GM19099 (cell line): ENCODE data around the gene CHM.

Experiments used
- POLR2A ChIP-seq: IDR thresholded peaks from 3 replicates; pipeline ENCODE4 v1.6.1; 2011; ENCODE audit warnings: low read depth; ENCODE audit not compliant: insufficient read length; ENCODE audit errors: extremely low read depth

CHM gene

DNA sequence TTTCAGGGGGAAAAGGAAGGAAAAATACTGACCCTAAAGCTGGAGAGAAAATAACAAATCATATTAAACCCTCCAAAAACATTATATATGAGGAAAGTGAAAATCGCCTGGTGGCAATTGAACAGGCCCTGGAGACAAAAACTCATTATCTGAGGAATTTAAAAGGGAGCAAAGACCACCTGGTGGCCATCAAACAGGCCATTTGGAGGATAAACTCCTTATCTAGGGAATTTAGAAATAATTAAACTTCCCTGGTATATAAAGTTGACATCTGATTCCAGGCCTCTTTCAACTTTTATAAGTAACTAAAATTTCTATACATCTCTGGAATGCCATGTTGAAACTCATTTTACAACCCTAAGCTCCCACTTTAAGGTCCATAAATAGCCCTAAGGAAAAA is 35.2 kb downstream of the CHM start:
- no peak for TF ChIP-seq POLR2A

DNA sequence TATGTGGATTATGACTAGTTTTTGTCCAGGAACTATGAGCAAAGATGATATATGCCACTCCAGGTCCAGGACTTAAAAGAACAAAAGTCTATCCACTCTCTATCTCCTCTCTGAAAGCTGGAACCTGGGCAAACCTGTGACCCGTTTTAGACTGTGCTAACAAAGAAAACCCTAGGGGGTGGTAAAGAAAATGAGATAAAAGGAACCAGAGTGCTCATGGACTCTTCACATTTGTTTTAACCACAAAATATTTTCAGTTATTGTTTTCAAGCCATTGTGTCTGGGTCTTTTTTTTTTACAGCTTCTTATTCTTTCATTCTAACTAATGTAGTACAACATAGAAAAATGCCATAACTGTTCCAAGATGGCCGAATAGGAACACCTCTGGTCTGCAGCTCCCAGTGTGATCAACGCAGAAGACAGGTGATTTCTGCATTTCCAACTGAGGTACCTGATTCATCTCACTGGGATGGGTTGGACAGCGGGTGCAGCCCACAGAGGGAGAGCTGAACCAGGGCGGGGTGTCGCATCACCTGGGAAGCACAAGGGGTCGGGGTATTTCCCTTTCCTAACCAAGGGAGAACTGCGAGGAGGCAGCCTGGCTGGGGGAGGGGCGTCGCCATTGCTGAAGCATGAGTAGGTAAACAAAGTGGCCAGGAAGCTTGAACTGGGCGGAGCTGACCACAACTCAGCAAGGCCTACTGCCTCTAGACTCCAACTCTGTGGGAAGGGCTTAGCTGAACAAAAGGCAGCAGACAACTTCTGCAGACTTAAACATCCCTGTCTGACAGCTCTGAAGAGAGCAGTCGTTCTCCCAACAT is 45.1 kb downstream of the CHM start:
- TF ChIP-seq POLR2A = no peak

DNA sequence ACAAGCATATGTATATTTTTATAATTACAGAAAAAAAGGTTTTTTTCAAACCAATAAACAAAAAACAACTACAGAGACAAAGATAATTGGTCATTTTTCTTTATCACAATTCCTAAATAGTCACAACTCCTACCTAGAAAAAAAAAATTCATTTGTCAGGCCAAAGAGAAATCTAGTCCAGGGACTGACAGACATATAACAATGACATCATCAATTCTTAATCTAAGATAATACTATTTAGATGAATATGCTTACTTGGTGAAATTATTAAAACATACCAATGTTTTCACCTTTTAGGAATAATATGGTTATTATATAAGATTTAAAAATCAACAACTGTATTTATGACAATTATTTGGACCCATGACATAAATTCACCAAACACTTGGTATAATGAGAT is 48.4 kb downstream of the CHM start:
- no peak for TF ChIP-seq POLR2A

- TF ChIP-seq POLR2A = no peak
Measured at GRCh38 chrX:85996555-85996954, 50.8 kb downstream of the CHM start.

- TF ChIP-seq POLR2A = no peak
Measured at GRCh38 chrX:85995641-85996040, 51.7 kb downstream of the CHM start.

GRCh38 chrX:85994797-85995196 is 52.6 kb downstream of the CHM start:
- TF ChIP-seq POLR2A = no peak

- no peak for TF ChIP-seq POLR2A
Measured at GRCh38 chrX:85994228-85994627, 53.1 kb downstream of the CHM start.

- TF ChIP-seq POLR2A = no peak
Measured at GRCh38 chrX:85993539-85994197, 53.7 kb downstream of the CHM start.

DNA sequence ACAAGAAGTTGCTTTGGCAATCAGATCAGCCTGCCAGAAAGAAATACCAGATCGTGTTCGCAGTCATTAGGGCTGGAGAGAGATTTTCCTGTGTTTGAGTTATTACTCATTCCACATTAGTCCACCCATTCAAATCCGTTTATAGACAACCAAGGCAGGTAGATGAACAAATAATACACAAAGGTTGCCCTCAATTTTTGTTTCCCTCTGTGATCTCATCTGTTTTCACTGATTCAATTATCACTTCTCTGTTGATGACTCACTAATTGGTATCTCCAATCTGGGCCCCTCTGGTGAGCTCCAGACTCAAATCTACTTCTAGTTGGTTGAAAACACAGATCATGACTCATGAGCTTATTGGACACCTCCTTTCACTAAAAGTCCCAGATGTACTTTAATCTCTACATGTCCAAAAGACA is 54.5 kb downstream of the CHM start:
- TF ChIP-seq POLR2A = no peak

DNA sequence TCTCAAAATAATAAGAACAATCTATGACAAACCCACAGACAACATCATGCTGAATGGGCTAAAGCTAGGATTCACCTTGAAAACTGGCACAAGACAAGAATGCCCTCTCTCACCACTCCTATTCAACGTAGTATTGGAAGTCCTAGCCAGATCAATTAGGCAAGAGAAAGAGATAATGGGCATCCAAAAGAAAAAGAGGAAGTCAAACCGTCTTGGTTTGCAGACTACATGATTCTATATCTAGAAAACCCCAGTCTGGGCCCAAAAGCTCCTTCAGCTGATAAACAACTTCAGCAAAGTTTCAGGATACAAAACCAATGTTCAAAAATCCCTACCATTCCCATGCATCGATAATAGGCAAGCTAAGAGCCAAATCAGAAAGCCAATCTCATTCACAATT is 59.0 kb downstream of the CHM start:
- TF ChIP-seq POLR2A = no peak

DNA sequence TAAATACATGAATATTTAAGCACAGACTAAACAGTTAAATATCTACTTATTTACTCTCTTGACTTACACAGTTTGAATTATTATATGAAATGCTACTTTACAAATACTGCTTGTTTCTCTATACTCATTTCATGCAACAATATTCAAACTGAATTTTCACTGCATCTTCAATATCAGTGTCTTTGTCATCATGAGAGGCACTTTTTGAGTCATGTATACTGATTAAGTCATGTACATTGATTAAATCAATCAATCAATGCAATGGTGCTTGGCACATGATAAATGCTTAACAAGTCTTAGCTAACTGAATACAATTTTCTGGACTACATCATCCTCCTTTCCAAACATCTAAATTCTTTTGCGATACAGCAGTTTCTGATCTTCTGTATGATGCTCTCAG is 67.1 kb downstream of the CHM start:
- no peak for TF ChIP-seq POLR2A

DNA sequence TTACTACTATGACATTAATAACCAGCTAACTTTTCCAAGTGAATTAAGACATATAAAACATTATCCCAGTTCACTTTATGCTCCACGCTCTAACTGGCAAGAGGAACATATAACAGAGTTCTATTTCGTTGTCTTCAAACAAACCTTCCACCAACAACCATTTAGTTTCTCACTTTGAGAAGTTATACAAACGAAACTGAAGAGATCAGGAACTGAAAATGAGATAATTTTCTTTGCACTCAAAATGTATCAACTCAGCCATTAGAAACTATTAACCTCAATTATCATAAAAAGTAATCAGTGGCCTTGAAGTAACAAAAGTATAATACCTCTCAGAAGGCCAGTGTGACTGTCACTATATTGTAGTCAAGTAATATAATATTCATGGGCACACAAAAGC is 70.1 kb downstream of the CHM start:
- no peak for TF ChIP-seq POLR2A

- TF ChIP-seq POLR2A = no peak
Measured at GRCh38 chrX:85964744-85965143, 82.6 kb downstream of the CHM start.

- TF ChIP-seq POLR2A = no peak
Measured at GRCh38 chrX:85963736-85964135, 83.6 kb downstream of the CHM start.

DNA sequence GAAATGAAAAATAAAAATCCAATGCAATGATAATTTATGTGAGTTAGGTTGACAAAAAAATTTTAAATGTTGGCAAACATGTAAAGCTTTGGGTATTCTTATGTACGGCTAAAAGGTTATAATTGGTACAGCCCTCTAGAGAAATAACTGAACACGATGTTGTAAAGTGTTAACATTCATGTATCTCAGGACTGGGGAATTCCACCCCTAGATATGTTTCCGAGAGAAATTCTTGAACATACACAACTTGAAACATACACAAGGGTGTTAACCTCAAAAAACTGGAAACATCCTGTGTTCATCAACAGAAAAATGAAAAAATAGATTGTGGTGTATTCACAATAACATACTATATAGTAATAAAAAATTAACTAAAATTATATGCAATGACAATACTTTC is 91.8 kb downstream of the CHM start:
- TF ChIP-seq POLR2A = no peak

DNA sequence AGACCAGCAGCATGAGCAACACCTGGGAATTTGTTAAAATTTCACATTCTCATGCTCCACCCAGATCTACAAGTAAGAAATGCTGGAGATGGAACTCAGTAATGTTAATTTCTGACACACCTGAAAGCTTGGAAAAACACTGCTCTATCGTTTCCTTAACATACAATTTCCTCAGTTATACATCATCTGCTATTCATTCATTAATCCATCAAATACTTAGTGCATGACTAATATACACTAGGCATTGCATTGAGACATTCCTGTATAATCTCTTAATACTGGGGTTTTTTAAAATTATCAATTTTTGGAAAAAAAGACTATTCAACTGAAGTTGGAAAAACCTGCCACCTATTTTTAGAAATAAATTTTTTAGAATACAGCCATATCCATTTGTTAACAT is 106.1 kb downstream of the CHM start:
- no peak for TF ChIP-seq POLR2A
